ENCODE data around the gene ZNF311. TPM values are rescaled to one million over a fixed set of nuclear protein-coding genes. Genes with fewer than 3 reads are reported as not detected.

The ZNF311 gene
- total RNA-seq, 4 donors from 2014 or later, result 1.1 to 1.9 TPM; not detected in 2

- Histone ChIP-seq H3K27ac (peak overlapping the region; percentile 79 to 84 (median 80)), H3K36me3 (no peaks in the 10 kb centered on the region), H3K4me3 (peak overlapping the region in 3 of 4 donors; percentile 45 to 81 (median 47)), H3K27me3 (peaks cover under 1% of the 10 kb centered on the region), H3K4me1 (peaks cover 0 to 29% (median 13%) of the 10 kb centered on the region in 4 donors), H3K9me3 (no peaks in the 10 kb centered on the region)
- TF ChIP-seq EP300 (IDR thresholded peaks at IDR 0.05; ENCODE audit: low read depth), result no peak
- TF ChIP-seq POLR2AphosphoS5 (IDR thresholded peaks at IDR 0.05), result no peak
- no peak for TF ChIP-seq CTCF (IDR thresholded peaks at IDR 0.05)
- no peak for TF ChIP-seq POLR2A (IDR thresholded peaks at IDR 0.05)
- no peak for DNase-seq
- intact Hi-C loops (cut with DNase I; ENCODE audit: low total_unique reads), result loop anchor here (5.0 to 10.0 kb wide), 2 partner anchors 40 to 1798 kb away; no protein-coding TSS in a partner anchor
- in situ Hi-C loops (cut with MboI; ENCODE audit: low pct_ligation_motif_present in 1 of 4, low pct_unique_long_range_greater_than_20kb in 1 of 4, low sequenced_read_pairs in 3 of 4), result loop anchor here in 1 of 4 donors (5.0 to 10.0 kb wide), 2 partner anchors 35 to 118 kb away; no protein-coding TSS in a partner anchor
- 24 to 38% methylated on average over 17 of the region's 17 CpGs for WGBS, 2 donors (ENCODE audit: low coverage in 1 of 2)
Measured at GRCh38 chr6:28982476-28983266, 22.4 kb downstream of the ZNF311 start.

GRCh38 chr6:28981833-28982475 is 23.2 kb downstream of the ZNF311 start:
- Histone ChIP-seq H3K9me3 (no peaks in the 10 kb centered on the region), H3K4me3 (peak overlapping the region; percentile 28 to 81 (median 46)), H3K36me3 (no peaks in the 10 kb centered on the region), H3K27ac (peak overlapping the region; percentile 79 to 84 (median 80)), H3K4me1 (peaks cover 0 to 29% (median 13%) of the 10 kb centered on the region in 4 donors), H3K27me3 (peaks cover 8% of the 10 kb centered on the region)
- DNase-seq, result peak; percentile 83
- intact Hi-C loops (cut with DNase I; ENCODE audit: low total_unique reads), result loop anchor here (5.0 to 10.0 kb wide), 2 partner anchors 40 to 1797 kb away; no protein-coding TSS in a partner anchor
- in situ Hi-C loops (cut with MboI; ENCODE audit: low pct_ligation_motif_present in 1 of 4, low pct_unique_long_range_greater_than_20kb in 1 of 4, low sequenced_read_pairs in 3 of 4), result loop anchor here in 1 of 4 donors (5.0 to 10.0 kb wide), 2 partner anchors 35 to 117 kb away; no protein-coding TSS in a partner anchor
- 0 to 1% methylated on average over 15 to 23 of the region's 23 CpGs for WGBS, 2 donors (ENCODE audit: low coverage in 1 of 2)
- TF ChIP-seq POLR2AphosphoS5 (IDR thresholded peaks at IDR 0.05) (peak in 1 of 3 donors; percentile 9), CTCF (IDR thresholded peaks at IDR 0.05) (peak in 1 of 5 experiments; percentile 1), POLR2A (IDR thresholded peaks at IDR 0.05) (no peak)

GRCh38 chr6:28981431-28981832 is 23.7 kb downstream of the ZNF311 start:
- Histone ChIP-seq H3K27me3 (peaks cover 8% of the 10 kb centered on the region), H3K9me3 (no peaks in the 10 kb centered on the region), H3K4me3 (peak overlapping the region; percentile 28 to 81 (median 46)), H3K27ac (peak overlapping the region; percentile 79 to 84 (median 80)), H3K4me1 (peaks cover 0 to 29% (median 13%) of the 10 kb centered on the region in 4 donors), H3K36me3 (no peaks in the 10 kb centered on the region)
- intact Hi-C loops (cut with DNase I; ENCODE audit: low total_unique reads) (loop anchor here (5.0 to 10.0 kb wide), 2 partner anchors 39 to 1797 kb away; no protein-coding TSS in a partner anchor), in situ Hi-C loops (cut with MboI; ENCODE audit: low pct_ligation_motif_present in 1 of 4, low pct_unique_long_range_greater_than_20kb in 1 of 4, low sequenced_read_pairs in 3 of 4) (loop anchor here in 1 of 4 donors (5.0 to 10.0 kb wide), 2 partner anchors 34 to 117 kb away; no protein-coding TSS in a partner anchor)
- DNase-seq, result peak; percentile 71
- TF ChIP-seq CTCF (IDR thresholded peaks at IDR 0.05) (peak in 2 of 5 experiments; percentile 0 to 9), POLR2A (IDR thresholded peaks at IDR 0.05) (no peak), POLR2AphosphoS5 (IDR thresholded peaks at IDR 0.05) (no peak), EP300 (IDR thresholded peaks at IDR 0.05; ENCODE audit: low read depth) (no peak)
- 0 to 1% methylated on average over 13 of the region's 13 CpGs for WGBS, 2 donors (ENCODE audit: low coverage in 1 of 2)

Measured in transverse colon (tissue), 4 donors.